Stimulated activated CD8-positive, alpha-beta memory T cell treated with anti-CD3 and anti-CD28 coated beads, Interleukin-12 subunit alpha, Interleukin-12 subunit beta, amount 100 ng/mL, for 1 hour (primary cell): ENCODE results near the gene SOX1.

ENCODE experiments used
- DNase-seq: peaks from one replicate; pipeline ENCODE4 v3.0.0-alpha.2; 2020; ENCODE audit warnings: low read depth

The SOX1 gene

DNA sequence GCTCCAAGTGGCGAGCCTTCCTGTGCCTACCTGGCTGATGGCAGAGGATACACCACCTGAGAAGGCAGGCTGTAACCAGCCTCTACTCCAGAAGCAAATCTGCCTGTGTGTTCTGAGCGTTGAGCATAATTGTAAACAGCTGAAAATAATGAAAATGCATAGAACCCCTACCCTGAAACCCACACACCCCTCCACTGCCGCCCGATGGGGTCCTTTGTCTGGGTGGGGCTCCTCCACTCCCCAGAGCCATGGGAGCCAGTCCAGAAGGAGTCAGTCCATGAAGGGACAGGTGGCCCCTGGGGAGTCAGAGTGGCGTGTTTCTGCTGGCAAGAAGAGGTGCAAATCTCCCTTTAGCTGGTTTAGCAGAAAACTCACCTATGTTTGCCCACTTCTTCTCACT, 8.0 kb upstream of the SOX1 start:
- DNase-seq = no peak

DNA sequence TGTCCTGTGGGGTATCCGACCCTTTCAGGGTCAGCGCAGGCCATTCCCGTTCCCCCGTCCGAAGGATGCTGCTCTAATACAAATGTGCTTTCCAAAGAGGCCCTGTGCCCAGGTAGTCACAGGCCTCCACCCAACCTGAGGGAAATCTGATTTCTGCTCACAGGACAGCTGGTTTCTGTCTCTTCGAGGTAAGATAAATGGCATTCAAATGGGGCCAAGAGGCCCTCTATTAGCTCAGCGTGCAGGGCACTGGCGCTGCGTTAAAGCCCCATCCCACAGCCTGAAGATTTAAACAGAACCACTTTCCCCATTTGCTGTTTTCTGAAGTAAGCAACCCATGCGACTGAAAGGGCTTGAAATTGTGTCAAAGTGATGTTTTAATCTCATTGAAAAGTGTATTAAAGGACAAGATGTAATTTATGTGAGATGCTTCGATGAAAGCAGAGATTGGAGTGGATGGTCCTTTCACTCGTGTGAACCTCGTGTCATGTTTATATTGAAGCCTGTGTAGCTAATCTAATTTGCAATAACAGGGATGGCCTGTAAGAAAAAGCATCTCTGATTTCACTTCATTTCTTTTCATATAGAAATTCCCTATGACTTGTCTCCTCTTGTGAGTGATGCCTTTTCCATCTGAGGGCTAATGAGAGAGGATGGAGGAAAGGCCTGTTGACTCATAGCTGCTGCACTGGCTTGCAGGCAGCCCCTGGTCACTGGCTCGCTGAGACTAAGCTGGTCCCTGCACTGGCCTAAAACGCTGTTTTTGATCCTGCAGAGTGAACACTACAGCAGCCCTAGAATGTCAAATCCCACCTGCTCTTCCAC, 7.3 kb upstream of the SOX1 start:
- no peak for DNase-seq

DNA sequence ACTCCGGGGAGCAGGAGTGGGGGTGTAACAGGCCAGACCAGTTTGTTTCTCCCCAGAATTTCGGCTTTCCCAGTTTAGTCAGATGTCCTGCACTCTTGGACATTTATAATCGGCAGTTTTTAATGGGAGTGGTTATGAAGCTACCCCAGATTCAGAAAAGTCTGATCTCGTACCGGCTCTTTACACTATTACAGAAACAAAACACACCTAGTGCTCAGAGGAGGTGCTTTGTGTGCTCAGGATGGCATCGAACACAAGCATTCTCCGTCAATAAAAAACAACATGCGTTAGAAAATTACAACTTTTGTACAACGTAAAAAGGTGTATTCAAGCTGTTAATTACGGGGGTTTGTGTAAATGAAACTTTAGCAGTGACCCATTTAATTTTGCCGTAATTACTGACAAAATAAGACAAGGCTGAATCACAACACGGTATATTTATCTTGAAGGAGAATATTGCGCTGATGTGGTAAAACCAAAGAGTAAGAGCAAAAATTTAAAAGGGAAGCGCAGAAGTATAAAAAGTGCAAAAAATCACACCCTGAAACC, 6.6 kb upstream of the SOX1 start:
- DNase-seq = no peak

DNA sequence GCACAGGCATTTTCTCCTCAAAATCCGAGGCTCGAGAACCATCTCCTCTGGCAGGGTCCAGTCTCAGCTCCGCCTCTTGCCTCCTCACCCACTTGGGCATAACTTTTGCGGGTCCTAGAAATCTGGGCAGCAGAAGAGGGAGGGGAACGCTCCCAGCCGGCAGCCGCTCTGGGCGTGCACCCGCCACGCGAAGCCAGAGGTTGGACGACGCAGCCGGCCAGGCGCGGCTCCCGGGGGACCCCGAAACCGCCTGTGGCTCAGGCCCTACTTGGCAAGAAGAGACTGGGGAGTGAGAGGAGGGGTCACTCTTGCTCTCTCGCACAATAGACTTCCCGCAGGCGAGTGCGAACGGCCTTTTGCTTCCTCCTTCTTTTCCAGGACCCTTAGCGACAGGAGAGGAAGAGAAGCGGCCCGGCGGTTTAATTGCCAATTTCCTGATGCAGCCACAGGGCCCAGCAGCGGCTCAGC, 6.0 kb upstream of the SOX1 start:
- no peak for DNase-seq

DNA sequence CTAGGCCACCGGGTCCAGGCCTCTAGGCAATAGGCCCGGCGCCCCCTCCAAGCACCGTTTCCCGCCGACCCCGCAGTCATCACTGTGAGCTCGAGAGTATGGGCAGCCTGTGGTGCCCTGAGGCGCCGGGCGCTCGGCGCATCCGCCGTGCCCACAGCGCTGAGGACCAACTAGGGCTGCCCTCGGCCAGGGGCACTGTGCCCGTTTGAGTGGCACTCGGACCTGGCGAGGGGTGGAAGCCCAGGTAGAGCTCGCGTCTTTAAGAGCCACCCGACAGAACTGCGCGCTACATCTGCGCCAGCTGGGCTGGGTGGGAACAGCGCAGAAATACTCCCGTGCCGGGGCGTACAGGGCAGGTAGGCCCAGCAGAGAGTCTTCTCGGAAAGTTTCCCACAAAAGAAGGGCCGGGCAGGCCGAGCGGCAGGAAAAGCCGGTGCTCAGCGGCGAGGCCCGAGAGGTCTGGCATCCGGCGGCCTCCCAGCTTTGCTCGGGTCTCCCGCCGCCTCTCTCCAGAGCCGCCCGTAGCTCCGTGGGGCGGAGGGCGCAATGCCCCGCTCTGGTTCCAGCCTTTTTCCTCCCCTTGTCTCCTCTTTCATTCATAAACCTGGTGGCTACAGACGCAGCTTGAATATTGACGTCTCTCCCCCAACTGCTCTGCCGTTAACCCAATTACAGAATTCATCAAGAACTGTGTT, 5.4 kb upstream of the SOX1 start:
- DNase-seq = no peak

DNA sequence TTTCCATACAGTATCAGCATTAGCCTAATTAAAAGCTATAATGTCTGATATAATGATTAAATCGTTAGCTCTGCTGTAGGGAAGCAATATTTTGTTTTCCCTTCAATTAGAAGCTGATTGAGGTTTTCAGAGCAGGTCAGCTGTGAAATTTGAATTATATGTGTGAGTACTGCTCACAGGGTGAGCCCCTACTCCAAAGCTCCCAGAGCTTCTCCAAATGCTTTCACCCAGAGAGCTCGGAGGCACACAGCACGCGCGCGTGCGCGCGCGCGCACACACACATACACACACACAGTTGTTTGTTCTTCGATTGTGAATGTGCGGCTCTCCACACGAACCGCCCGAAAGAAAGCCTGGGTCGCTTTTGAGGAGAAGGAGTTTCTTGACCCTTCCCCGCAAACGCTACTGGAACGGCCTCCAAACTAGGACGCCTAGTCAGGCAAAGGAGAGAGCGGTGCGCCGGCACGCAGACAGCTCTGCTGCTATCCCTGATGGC, 4.8 kb upstream of the SOX1 start:
- DNase-seq = no peak

DNA sequence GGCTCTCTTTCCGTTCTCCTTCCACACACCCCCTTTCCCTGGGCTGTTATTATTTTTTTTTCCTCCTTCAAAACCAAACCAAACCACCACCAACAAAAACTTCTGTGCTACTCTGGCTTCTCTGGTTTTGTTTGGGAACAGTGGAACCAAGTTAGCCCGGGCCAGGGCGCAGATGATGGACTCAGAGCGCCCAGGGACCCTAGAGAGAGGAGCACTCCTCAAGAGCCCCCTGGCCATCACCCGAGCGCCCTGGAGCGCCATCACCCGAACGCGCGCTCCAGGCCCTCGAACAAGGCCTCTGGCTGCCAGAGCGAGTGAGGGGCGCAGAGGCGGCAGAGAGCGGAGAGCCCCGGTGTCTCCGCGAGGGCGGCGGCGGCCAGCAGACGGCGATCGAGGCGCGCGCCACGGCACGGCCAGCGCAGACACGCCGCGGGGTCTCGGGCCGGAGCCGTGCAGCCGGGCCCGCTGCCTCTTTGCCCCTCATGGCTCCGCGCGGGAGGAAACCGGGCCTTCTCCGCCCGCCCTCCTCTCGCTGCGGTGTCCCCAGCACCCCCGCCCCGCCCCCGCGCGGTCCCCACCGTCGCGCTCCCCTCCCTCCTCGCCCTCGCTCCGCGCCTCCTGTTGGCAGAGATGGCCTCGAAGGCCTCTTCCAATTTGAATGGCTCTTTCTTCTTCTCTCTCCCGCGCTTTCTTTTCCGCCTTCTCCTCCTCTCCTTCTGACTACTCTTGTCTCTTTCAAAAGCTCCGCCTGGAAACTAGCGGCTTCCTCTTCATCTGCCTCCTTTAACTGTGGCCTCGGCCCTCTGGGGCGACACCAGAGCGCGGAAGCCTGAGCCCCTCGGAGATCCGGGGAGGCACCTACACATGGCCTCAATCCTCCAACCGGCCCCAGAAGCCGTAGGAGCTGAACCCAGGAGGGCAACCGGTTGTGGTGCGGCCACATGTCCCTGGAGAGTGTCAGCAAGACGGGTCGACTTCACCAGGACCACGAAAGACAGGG, 4.1 kb upstream of the SOX1 start:
- DNase-seq = no peak

DNA sequence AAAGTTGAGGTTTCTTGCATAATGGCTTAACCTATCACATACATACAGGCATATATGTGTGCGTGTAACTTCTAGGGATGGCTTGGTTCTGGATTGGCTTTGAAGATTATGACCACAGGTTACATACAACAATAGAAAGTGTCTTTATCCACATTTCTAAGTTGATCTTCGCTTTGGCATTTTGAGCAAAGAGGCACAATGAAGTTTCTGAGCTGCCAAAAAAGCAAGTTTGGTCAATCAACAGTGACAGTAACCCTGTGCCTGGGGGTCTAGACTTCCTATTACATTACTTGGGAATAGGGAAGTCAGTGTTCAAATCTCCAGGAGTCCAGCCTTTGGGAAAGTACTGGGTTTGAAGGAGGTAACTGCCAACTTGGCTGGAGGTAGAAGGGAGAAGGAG, 3.1 kb upstream of the SOX1 start:
- DNase-seq = no peak

DNA sequence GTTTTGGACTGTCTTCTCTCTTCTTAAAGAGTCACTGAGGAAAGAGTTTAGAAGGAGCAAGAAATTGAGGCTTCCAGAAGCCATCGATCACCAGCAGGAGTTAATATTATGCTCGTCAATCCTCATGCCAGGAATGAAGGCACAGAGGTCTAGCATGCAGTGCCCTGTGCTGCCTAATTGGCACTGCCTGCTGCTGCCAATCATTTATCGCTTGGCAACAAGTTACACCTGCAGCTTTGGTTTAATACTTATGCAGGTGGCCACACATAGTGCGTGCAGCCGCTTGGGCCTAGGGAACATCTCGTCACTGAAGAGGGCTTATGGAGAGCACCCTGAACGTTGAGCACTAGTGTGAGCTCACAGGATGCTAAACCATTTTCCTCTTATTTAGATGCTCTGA, 2.7 kb upstream of the SOX1 start:
- no peak for DNase-seq

DNA sequence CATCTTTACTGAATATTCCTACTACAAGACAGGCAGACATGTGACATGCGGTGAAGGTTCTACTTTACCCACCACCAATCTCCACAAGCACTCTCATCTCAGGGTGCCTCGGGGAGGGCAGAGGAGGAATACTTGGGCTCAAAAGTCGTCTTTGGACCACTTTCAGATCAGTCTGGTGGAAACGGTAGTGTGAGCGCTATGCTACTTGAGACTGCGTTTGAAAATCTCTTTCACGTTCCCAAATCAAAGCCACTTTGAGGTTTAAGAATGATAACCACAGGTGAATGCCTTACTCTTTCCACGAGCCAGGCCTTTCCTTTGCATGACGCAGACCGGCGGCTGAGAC, 1.5 kb upstream of the SOX1 start:
- no peak for DNase-seq

DNA sequence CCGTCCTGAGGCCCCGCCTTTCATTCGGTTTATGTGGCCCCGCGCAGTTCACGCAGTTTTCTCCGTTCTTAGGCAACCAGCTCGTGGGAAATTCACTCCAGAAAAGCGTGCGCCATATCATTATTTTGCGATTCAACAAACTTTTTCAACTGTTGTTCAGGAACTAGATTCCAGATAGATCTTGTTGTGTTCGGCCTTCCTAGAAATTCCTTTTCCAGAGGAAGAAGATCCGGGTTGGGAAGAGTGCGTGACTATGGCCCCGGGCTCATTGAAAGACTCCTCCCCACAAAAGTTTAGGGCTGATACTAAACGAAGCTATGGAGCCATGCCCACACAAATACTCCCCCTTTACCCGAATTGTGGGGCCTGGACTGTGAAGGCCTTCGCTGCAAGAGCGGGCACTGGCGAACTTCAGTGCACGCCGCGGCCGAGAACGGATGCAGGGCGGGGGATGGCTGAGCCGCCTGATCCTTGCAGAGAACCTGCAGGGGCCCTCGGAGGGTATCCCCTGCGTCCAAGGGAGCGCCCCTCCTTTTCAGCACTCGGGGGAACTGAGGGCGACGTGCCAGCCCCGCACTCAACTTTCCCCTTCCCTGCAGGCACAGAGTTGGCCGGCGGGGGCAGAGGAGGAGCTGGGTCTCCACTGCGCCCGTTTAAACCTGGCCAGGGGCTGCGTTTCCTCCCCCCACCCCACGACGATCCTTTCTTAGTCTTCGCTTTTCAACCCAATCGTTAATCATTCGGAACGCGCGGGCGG, 904 bp upstream of the SOX1 start:
- DNase-seq = no peak

DNA sequence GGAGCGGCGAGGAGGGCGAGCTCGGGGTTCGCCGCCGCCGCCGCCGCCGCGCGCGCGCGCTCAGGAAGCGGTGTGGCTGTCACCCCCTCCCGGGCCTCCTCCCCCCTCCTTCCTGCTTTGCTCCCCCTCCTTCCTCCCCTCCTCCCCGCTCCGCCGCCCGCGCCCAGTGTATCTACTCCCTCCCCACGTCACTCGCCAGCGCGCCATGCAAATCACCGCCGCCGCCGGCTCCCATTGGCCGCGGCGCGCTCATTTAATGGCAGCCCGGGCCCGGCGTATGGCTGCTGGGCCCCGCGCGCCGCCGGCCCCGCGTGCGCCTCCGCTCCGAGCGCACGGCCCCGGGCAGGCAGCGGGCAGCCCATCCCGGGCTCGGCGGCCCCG, 335 bp upstream of the SOX1 start:
- peak; percentile 4 for DNase-seq

DNA sequence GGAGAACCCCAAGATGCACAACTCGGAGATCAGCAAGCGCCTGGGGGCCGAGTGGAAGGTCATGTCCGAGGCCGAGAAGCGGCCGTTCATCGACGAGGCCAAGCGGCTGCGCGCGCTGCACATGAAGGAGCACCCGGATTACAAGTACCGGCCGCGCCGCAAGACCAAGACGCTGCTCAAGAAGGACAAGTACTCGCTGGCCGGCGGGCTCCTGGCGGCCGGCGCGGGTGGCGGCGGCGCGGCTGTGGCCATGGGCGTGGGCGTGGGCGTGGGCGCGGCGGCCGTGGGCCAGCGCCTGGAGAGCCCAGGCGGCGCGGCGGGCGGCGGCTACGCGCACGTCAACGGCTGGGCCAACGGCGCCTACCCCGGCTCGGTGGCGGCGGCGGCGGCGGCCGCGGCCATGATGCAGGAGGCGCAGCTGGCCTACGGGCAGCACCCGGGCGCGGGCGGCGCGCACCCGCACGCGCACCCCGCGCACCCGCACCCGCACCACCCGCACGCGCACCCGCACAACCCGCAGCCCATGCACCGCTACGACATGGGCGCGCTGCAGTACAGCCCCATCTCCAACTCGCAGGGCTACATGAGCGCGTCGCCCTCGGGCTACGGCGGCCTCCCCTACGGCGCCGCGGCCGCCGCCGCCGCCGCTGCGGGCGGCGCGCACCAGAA, 1.1 kb downstream of the SOX1 start:
- no peak for DNase-seq

DNA sequence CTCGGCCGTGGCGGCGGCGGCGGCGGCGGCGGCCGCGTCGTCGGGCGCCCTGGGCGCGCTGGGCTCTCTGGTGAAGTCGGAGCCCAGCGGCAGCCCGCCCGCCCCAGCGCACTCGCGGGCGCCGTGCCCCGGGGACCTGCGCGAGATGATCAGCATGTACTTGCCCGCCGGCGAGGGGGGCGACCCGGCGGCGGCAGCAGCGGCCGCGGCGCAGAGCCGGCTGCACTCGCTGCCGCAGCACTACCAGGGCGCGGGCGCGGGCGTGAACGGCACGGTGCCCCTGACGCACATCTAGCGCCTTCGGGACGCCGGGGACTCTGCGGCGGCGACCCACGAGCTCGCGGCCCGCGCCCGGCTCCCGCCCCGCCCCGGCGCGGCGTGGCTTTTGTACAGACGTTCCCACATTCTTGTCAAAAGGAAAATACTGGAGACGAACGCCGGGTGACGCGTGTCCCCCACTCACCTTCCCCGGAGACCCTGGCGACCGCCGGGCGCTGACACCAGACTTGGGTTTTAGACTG, 1.7 kb downstream of the SOX1 start:
- DNase-seq = no peak

DNA sequence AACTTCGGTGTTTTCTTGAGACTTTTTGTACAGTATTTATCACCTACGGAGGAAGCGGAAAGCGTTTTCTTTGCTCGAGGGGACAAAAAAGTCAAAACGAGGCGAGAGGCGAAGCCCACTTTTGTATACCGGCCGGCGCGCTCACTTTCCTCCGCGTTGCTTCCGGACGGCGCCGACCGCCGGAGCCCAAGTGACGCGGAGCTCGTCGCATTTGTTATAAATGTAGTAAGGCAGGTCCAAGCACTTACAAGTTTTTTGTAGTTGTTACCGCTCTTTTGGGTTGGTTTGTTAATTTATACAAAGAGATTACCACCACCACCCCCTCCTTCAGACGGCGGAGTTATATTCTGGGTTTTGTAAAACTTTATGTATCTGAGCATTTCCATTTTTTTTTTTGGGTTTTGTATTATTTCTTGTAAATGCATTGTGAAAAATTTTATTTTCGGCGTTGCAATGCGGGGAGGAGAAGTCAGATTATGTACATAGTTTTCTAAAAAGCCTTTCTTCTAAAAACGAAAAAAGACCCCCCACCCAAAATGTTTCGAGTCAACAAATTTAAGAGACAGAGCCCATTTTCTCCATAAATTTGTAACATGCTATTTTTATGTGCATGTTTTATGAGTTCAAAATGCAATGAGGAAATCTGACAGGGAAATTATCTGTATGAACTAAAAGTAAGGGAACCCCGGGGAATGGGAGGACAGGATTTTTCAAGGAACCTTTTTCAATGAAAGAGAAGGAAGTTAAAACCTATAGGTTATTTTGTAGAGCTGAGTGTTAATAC, 2.3 kb downstream of the SOX1 start:
- DNase-seq = no peak

DNA sequence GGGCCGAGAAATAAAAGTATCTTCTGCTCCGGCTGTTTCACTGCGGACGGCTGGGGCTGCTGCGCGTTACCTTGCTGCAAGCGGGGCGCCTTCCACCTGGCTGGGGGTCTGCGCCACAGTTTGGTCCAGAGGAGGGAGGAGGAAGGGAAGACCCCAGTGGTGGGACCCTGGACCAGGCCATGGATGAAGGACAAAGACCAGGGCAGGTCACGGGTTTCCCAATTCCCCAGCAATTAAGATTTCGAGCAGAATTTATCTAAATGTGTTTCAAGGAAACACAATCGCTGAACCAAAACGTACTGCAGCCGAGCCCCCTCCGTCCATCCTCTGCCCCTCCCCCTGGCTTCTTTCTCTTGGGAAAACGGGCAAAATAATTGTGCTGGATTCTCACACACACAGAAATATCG, 2.9 kb downstream of the SOX1 start:
- no peak for DNase-seq

DNA sequence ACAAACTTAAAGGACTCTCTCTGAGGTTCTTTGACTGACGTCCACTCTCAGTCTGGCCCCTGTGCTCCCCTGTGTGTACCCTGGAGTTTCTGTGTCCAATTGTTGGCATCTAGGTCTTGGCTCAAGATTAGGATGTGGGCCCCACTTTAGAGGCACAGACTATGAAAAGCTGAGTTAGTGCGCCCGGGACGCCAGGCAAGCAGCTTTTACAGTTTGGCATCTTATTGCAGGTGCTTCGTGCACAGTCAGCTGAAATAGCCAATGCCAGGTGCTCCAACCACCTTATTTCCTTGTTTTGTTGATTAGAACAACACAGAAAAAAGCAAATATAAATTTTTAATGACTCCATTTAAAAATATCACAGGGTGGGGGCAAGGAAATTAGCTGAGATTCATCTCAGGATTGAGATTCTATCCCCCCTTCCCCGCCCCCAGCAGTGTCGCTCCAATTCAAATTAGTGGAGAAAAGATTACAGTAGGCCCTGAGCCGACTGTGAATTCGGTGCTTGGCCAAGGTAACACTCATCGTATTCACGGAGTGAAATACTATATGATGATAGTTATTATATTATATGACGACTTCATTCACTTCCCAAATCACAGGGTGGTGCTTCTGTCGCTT, 4.3 kb downstream of the SOX1 start:
- no peak for DNase-seq

DNA sequence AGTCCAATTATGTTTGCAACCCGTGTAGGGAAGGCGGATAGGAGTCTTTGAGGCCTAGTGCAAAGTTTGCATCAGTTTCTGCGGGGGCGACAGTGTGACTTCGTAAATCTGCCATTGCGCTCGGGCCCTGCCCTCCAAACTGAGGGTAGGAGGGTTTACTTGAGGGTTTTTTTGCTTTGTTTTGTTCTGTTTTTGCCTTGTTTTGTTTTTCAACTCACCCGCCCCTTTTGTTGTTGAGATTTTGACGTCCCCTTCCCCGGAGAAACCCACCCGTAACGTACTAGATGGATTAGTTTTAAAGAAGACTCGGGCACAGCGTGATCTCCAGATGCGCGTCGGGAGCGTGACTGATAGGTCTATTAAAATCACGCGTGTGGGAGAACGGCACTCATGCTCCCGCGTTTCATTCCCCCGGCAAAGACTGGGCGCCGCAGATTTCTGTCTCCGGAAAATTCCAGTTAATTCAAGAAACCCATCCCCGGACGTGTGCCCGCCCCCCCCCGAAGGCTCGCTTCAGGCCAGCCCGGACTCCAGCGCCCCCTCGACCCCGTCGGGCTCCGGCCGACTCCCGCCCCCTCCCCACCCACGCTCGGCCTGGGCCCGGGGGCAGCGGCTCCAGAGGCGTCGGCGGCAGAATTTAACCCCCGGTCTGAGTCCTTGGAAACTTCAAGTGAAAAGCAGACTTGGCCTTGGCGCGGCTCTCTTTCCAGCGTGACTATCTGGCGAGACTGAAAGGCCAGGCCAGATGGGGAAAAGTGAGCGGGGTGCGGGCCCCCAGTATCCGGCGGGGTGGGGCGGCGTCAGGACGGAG, 5.0 kb downstream of the SOX1 start:
- DNase-seq = no peak
